K562 (cell line): Measurements from ENCODE around the gene SHISA7. TPM values are rescaled to one million over a fixed set of nuclear protein-coding genes. Genes with fewer than 3 reads are reported as not detected.

Experiments
- ARID4B ChIP-seq: sonication (generic); formaldehyde crosslinking; IDR thresholded peaks from 2 replicates; pipeline ENCODE4 v1.8.0; 2022; ENCODE audit warnings: mild to moderate bottlenecking, missing genetic modification reagents
- CC2D1A ChIP-seq: fragments of 450-650 bp; IDR thresholded peaks from 2 replicates; pipeline ENCODE4 v1.6.1; 2017; ENCODE audit warnings: mild to moderate bottlenecking
- CTBP1 ChIP-seq: fragments of 450-650 bp; IDR thresholded peaks from 2 replicates; pipeline ENCODE4 v1.6.1; 2016; ENCODE audit warnings: borderline replicate concordance
- CTCF ChIP-seq, 3 experiments: IDR thresholded peaks in 2 of 3; conservative IDR thresholded peaks in 1 of 3; 2 replicates each; pipeline ENCODE4 v1.5.1; 2011 to 2012; ENCODE audit warnings: low read length in 3 of 3, mild to moderate bottlenecking in 3 of 3, control low read depth in 2 of 3, improper control_type of control experiment in 1 of 3, inconsistent platforms in 1 of 3, low read depth in 1 of 3, mixed read lengths in 1 of 3, moderate library complexity in 1 of 3; ENCODE audit not compliant: insufficient read depth in 2 of 3
- MAX ChIP-seq: sonication (generic); formaldehyde crosslinking; IDR thresholded peaks from 2 replicates; pipeline ENCODE4 v1.9.0; 2022; ENCODE audit warnings: mild to moderate bottlenecking, missing genetic modification reagents
- MBD2 ChIP-seq: sonication (generic); IDR thresholded peaks from 2 replicates; pipeline ENCODE4 v1.6.1; 2016; ENCODE audit warnings: low read depth, borderline replicate concordance
- MTA3 ChIP-seq: fragments of 450-650 bp; formaldehyde crosslinking; IDR thresholded peaks from 2 replicates; pipeline ENCODE4 v1.6.1; 2017; ENCODE audit warnings: mild to moderate bottlenecking, borderline replicate concordance
- RAD21 ChIP-seq, 2 experiments: fragments of 250-450 bp in 1 of 2; fragments of 450-650 bp in 1 of 2; sonication (Bioruptor Pico) in 1 of 2; formaldehyde crosslinking in 1 of 2; IDR thresholded peaks in 1 of 2; conservative IDR thresholded peaks in 1 of 2; 2 replicates each; pipeline versions ENCODE4 v1.4.0 to v1.8.0; 2020 to 2022; ENCODE audit warnings: mild to moderate bottlenecking in 2 of 2, moderate library complexity in 1 of 2
- RB1 ChIP-seq: fragments of 450-650 bp; IDR thresholded peaks from 2 replicates; pipeline ENCODE4 v1.6.1; 2017; ENCODE audit warnings: low read depth, mild to moderate bottlenecking
- RCOR1 ChIP-seq, 2 experiments: IDR thresholded peaks; 2 replicates each; pipeline ENCODE4 v1.6.1; 2012; ENCODE audit warnings: low read depth in 2 of 2, low read length in 2 of 2, borderline replicate concordance in 1 of 2, improper control_type of control experiment in 1 of 2
- SNIP1 ChIP-seq: fragments of 450-650 bp; IDR thresholded peaks from 2 replicates; pipeline ENCODE4 v1.7.1; 2017; ENCODE audit warnings: low read depth, mild to moderate bottlenecking
- STAG1 ChIP-seq: sonication (generic); formaldehyde crosslinking; IDR thresholded peaks from 2 replicates; pipeline ENCODE4 v1.5.0; 2020; ENCODE audit warnings: missing genetic modification reagents, borderline replicate concordance
- ZNF217 ChIP-seq: sonication (generic); formaldehyde crosslinking; IDR thresholded peaks from 2 replicates; pipeline ENCODE4 v1.8.0; 2022; ENCODE audit warnings: mild to moderate bottlenecking, missing genetic modification reagents
- ZNF57 ChIP-seq: fragments of 450-650 bp; formaldehyde crosslinking; IDR thresholded peaks from 2 replicates; pipeline ENCODE4 v1.4.0; 2020; ENCODE audit warnings: mild to moderate bottlenecking, moderate library complexity
- polyA plus RNA-seq, 8 experiments: library from polyadenylated mRNA; depleted of rRNA in 4 of 8; stranded (reverse) in 5 of 8; unstranded in 3 of 8; fragments of >200 nt; fragmentation: Nextera tagmentation in 2 of 8; fragmentation: Illumina TruSeq in 1 of 8; extraction: Ambion mirVana in 2 of 8; extraction: Trizol in 1 of 8; gene quantifications; 2 replicates each; pipeline versions ENCODE4 v1.2.1 to v1.2.3, GENCODE V29; 2011 to 2014; ENCODE audit warnings: inconsistent platforms in 1 of 8, missing spikeins in 1 of 8
- total RNA-seq, 7 experiments: library from RNA; depleted of rRNA in 6 of 7; stranded (reverse); fragments of >200 nt in 6 of 7; fragmentation: Illumina TruSeq in 2 of 7; extraction: Trizol in 2 of 7; gene quantifications; 2 replicates each; pipeline versions ENCODE4 v1.2.1 to v1.2.3, GENCODE V29; 2011 to 2021; ENCODE audit warnings: low replicate concordance in 1 of 7
- TF ChIP-seq, protein P1 (sequence below): sonication (generic); formaldehyde crosslinking; IDR thresholded peaks from 2 replicates; pipeline ENCODE4 v1.8.1; 2023; ENCODE audit warnings: mild to moderate bottlenecking, missing genetic modification reagents

SHISA7 gene
- total and polyA plus RNA-seq, 9 of the 15 experiments (the other 6 are each of a cell fraction or from before 2014, with no cell fraction given), result 0.01 to 0.40 (median 0.07) TPM

DNA sequence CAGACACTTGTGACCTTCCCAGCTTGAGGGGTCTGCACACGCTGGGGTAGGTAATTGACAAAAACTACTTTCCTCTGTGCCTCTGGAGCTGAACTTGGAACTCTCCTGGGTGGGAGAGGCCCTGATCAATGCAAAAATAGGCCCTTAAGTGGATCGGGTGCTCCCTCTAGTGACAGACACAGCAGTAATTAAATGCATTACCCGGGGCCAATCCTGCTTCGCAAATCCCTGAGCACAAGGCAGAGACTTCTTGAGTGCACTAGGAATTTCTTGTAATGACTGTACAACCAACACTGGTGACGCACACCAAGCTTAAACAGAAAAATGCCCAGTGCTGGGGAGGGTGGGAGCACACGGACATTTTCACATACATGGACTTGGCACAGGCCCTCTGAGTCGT is 24.9 kb downstream of the SHISA7 start (continued):
- peak; percentile 51; the same call in 1 of the 2 replicates for TF ChIP-seq ARID4B (CRISPR knock-in tag)
- TF ChIP-seq MAX (CRISPR knock-in tag), result peak; percentile 57; the same call in 1 of the 2 replicates
- TF ChIP-seq CTCF (IDR thresholded peaks at IDR 0.05 in 2 of 3, conservative IDR thresholded peaks at IDR 0.05 in 1 of 3; ENCODE audit: insufficient read depth in 2 of 3, low read depth in 1 of 3, low read length in 3 of 3), result peak; percentile 76 to 92 (median 82)
- peak; percentile 77; the same call in 1 of the 2 replicates for TF ChIP-seq STAG1 (CRISPR knock-in tag)
- TF ChIP-seq, protein P1, sequence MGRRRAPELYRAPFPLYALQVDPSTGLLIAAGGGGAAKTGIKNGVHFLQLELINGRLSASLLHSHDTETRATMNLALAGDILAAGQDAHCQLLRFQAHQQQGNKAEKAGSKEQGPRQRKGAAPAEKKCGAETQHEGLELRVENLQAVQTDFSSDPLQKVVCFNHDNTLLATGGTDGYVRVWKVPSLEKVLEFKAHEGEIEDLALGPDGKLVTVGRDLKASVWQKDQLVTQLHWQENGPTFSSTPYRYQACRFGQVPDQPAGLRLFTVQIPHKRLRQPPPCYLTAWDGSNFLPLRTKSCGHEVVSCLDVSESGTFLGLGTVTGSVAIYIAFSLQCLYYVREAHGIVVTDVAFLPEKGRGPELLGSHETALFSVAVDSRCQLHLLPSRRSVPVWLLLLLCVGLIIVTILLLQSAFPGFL (CRISPR knock-in tag), result 0 out of 2 replicates have a peak, but pooled peaks have one; percentile 61
- TF ChIP-seq RB1, result 0 out of 2 replicates have a peak, but pooled peaks have one; percentile 40
- no peak for TF ChIP-seq SNIP1
- 0 out of 2 replicates have a peak, but pooled peaks have one; percentile 19 for TF ChIP-seq MBD2
- TF ChIP-seq CTBP1, result peak; percentile 48
- no peak for TF ChIP-seq ZNF57 (CRISPR knock-in tag)
- no peak for TF ChIP-seq ZNF217 (CRISPR knock-in tag)
- peak; percentile 35; the same call in 1 of the 2 replicates for TF ChIP-seq CC2D1A
- TF ChIP-seq RCOR1 (IDR thresholded peaks at IDR 0.05; ENCODE audit: borderline replicate concordance in 1 of 2, low read depth in 2 of 2, low read length in 2 of 2), result peak in 1 of 2 experiments; percentile 22; a peak in 1 of 4 replicates
- peak; percentile 81 to 91 for TF ChIP-seq RAD21 (CRISPR knock-in tag; conservative IDR thresholded peaks at IDR 0.05 in 1 of 2, IDR thresholded peaks at IDR 0.05 in 1 of 2)
- TF ChIP-seq MTA3, result 0 out of 2 replicates have a peak, but pooled peaks have one; percentile 35
